Measurements from ENCODE around the gene MUS81. TPM values are rescaled to one million over a fixed set of nuclear protein-coding genes. Genes with fewer than 3 reads are reported as not detected.

MUS81 gene
- total and polyA plus RNA-seq, 2 of the 13 experiments (the other 11 are each of a cell fraction or from before 2014, with no cell fraction given) = 25.6 to 30.2 TPM

DNA sequence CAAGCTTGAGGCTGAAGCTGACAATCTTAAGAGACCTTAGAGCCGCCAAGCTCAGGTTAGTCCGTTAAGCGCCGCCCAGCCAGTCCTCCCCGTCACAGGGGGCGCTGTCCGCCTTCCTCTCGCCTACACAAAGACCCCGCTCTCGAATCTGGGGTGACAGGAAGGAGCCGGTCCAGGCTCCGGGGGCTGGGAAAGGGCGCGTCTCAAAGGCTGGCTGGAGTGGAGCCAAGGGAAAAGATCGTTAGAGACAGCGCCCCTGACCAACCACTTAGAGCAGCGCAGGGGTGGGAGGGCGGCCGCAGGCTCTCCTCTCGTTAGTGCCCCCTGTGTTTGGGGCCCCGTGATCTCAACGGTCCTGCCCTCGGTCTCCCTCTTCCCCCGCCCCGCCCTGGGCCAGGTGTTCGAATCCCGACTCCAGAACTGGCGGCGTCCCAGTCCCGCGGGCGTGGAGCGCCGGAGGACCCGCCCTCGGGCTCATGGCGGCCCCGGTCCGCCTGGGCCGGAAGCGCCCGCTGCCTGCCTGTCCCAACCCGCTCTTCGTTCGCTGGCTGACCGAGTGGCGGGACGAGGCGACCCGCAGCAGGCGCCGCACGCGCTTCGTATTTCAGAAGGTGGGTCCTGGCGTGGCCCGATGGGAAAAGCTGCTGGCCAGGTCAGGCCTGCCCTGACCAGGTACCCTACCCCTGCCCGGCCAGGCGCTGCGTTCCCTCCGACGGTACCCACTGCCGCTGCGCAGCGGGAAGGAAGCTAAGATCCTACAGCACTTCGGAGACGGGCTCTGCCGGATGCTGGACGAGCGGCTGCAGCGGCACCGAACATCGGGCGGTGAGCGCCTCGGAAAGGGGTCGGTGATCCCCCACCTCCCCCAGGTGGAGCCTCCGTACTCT is at the start of gene MUS81 (continued):
- peak; percentile 54 for TF ChIP-seq PPARG (CRISPR knock-in tag; conservative IDR thresholded peaks at IDR 0.05)
- no peak for TF ChIP-seq NR3C1 (CRISPR knock-in tag; IDR thresholded peaks at IDR 0.05)
- TF ChIP-seq BCL6 (CRISPR knock-in tag; IDR thresholded peaks at IDR 0.05) = peak; percentile 16
- peak; percentile 74 for TF ChIP-seq MED1 (CRISPR knock-in tag; IDR thresholded peaks at IDR 0.05)
- TF ChIP-seq, protein P1, sequence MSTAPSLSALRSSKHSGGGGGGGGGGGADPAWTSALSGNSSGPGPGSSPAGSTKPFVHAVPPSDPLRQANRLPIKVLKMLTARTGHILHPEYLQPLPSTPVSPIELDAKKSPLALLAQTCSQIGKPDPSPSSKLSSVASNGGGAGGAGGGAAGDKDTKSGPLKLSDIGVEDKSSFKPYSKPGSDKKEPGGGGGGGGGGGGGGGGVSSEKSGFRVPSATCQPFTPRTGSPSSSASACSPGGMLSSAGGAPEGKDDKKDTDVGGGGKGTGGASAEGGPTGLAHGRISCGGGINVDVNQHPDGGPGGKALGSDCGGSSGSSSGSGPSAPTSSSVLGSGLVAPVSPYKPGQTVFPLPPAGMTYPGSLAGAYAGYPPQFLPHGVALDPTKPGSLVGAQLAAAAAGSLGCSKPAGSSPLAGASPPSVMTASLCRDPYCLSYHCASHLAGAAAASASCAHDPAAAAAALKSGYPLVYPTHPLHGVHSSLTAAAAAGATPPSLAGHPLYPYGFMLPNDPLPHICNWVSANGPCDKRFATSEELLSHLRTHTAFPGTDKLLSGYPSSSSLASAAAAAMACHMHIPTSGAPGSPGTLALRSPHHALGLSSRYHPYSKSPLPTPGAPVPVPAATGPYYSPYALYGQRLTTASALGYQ (CRISPR knock-in tag; IDR thresholded peaks at IDR 0.05) = peak; percentile 31
- no peak; the same call in 1 of the 2 replicates for TF ChIP-seq ETV6 (CRISPR knock-in tag; conservative IDR thresholded peaks at IDR 0.05)
- TF ChIP-seq SKI (IDR thresholded peaks at IDR 0.05; ENCODE audit: partially characterized antibody) = peak; percentile 80
- TF ChIP-seq ZNF782 (CRISPR knock-in tag; IDR thresholded peaks at IDR 0.05; ENCODE audit: borderline replicate concordance) = no peak
- TF ChIP-seq SMARCE1 (IDR thresholded peaks at IDR 0.05; ENCODE audit: borderline replicate concordance) = no peak
- no peak for TF ChIP-seq ZNF34 (CRISPR knock-in tag; IDR thresholded peaks at IDR 0.05; ENCODE audit: borderline replicate concordance)
- peak; percentile 75 for TF ChIP-seq TAF1 (CRISPR knock-in tag; IDR thresholded peaks at IDR 0.05)
- TF ChIP-seq ZZZ3 (CRISPR knock-in tag; IDR thresholded peaks at IDR 0.05; ENCODE audit: borderline replicate concordance) = no peak
- TF ChIP-seq BHLHE40 (IDR thresholded peaks at IDR 0.05; ENCODE audit: low read length) = no peak
- TF ChIP-seq PTBP1 (IDR thresholded peaks at IDR 0.05; ENCODE audit: low read depth, low read length, poor library complexity, severe bottlenecking) = no peak
- TF ChIP-seq, protein P2, sequence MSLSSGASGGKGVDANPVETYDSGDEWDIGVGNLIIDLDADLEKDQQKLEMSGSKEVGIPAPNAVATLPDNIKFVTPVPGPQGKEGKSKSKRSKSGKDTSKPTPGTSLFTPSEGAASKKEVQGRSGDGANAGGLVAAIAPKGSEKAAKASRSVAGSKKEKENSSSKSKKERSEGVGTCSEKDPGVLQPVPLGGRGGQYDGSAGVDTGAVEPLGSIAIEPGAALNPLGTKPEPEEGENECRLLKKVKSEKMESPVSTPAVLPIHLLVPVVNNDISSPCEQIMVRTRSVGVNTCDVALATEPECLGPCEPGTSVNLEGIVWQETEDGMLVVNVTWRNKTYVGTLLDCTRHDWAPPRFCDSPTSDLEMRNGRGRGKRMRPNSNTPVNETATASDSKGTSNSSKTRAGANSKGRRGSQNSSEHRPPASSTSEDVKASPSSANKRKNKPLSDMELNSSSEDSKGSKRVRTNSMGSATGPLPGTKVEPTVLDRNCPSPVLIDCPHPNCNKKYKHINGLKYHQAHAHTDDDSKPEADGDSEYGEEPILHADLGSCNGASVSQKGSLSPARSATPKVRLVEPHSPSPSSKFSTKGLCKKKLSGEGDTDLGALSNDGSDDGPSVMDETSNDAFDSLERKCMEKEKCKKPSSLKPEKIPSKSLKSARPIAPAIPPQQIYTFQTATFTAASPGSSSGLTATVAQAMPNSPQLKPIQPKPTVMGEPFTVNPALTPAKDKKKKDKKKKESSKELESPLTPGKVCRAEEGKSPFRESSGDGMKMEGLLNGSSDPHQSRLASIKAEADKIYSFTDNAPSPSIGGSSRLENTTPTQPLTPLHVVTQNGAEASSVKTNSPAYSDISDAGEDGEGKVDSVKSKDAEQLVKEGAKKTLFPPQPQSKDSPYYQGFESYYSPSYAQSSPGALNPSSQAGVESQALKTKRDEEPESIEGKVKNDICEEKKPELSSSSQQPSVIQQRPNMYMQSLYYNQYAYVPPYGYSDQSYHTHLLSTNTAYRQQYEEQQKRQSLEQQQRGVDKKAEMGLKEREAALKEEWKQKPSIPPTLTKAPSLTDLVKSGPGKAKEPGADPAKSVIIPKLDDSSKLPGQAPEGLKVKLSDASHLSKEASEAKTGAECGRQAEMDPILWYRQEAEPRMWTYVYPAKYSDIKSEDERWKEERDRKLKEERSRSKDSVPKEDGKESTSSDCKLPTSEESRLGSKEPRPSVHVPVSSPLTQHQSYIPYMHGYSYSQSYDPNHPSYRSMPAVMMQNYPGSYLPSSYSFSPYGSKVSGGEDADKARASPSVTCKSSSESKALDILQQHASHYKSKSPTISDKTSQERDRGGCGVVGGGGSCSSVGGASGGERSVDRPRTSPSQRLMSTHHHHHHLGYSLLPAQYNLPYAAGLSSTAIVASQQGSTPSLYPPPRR (CRISPR knock-in tag; IDR thresholded peaks at IDR 0.05; ENCODE audit: borderline replicate concordance) = no peak
- peak; percentile 68 for TF ChIP-seq POGZ (CRISPR knock-in tag; IDR thresholded peaks at IDR 0.05)
- TF ChIP-seq RAD21 (CRISPR knock-in tag; IDR thresholded peaks at IDR 0.05) = no peak; the same call in 1 of the 2 replicates
- TF ChIP-seq ZC3H13 (CRISPR knock-in tag; IDR thresholded peaks at IDR 0.05) = peak; percentile 76; the same call in 1 of the 2 replicates
- TF ChIP-seq JDP2 (CRISPR knock-in tag; IDR thresholded peaks at IDR 0.05; ENCODE audit: borderline replicate concordance) = no peak
- TF ChIP-seq NFE2 (CRISPR knock-in tag; IDR thresholded peaks at IDR 0.05) = no peak
- no peak for TF ChIP-seq MED13 (CRISPR knock-in tag; IDR thresholded peaks at IDR 0.05)
- peak; percentile 92 for TF ChIP-seq SAP130 (CRISPR knock-in tag; IDR thresholded peaks at IDR 0.05; ENCODE audit: low read depth)
- TF ChIP-seq SRF (IDR thresholded peaks at IDR 0.05; ENCODE audit: low read depth, low read length) = no peak
- TF ChIP-seq MIER3 (CRISPR knock-in tag; IDR thresholded peaks at IDR 0.05; ENCODE audit: borderline replicate concordance) = peak; percentile 87; the same call in 1 of the 2 replicates

All from HepG2 (cell line).